Embryonic facial prominence (tissue), 1 donor: Measurements from ENCODE around the gene CHST8.
A peak's percentile ranks its signal among the peaks of the same experiment; 100 is the strongest.

ENCODE experiments used
- DNase-seq: peaks from one replicate; pipeline ENCODE4 v3.0.0-alpha.2; 2016; ENCODE audit errors: extremely low spot score

Gene CHST8

DNA sequence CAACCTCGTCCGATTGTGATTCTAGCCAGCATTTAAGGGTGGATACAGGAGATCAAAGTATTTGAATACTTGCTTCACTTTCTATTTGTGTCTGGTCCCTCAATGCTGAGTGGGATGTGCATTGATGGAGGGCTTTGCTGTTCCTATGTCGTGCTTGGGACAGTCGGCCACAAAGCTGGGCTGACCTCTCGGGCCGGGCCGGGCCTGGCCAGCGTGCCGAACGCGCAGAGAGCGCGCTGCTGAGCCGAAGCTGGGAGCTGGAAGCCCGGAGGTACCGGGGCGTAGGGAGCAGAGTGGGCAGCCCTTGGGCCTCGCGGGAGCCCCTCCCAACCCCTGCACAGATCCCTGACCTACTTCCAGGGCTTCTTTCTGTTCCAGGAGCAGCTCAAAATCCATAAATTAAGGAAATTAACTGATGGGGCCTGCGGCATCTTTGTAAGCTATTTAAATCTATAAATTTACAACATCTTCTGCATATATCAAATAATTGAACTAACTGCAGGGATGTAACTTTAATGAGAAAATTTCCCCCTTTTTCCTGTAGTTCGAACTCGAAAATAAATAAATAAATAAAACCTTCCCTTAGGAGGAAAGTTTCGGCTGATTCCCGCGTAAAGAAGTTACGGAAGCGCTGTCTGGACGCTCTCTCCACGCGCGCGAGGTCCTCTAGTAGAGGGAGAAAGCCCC, 173.1 kb downstream of the CHST8 start:
- peak; percentile 27 for DNase-seq

GRCh38 chr19:33795370-33796163, 173.8 kb downstream of the CHST8 start:
- peak; percentile 77 for DNase-seq

- DNase-seq, result peak; percentile 60
Observed at GRCh38 chr19:33796164-33796875, 174.6 kb downstream of the CHST8 start, which contains the start of gene KCTD15. Gene KCTD15 (plus strand): TSS chr19:33796870. CDS start chr19:33800455, 3,585 bp downstream.

DNA sequence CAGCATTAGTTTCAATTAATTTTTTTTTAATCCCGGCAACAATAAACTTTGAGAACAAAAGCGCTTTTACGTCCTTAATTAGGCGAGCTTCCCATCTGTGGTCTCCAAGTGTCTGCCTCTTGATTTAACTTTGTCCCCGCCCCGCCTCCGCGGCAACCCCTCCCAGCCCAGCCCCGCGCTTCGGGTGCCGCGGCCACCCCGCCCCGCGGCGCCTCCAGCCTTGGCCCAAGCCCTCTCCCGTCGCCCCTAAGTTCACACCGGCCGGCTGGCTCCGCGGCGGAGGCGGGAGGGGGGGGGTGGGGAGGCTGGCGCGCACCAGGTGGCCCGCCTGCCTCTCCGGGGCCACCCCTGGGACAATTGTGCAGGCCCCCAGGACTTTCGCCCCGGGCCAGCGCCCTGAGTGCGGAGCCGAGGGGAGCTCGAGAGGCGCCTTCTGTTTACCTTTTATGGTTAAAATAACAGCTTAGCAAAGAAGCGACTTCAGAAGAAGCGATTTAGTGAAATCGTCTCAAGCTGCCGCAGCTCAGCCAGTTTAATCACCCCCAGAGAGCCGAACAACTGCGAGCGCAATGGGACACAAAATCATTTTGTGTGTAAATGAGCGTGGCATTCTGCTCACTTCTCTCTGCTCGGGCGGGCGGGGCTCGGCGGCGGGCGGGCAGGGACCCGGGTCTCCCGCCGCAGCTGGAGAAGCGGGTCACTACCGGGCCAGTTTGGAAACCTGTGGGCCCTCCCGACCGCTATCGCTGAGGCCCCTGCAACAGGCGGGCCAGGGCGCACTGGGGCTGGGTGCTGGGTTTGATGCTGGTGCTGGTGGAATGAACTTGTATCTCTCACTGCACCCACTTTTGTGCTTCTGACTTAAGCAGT, 176.3 kb downstream of the CHST8 start:
- DNase-seq, result no peak

- DNase-seq, result no peak
Observed at GRCh38 chr19:33798681-33799111, 176.9 kb downstream of the CHST8 start.

- no peak for DNase-seq
Observed at GRCh38 chr19:33799476-33799875, 177.7 kb downstream of the CHST8 start.

DNA sequence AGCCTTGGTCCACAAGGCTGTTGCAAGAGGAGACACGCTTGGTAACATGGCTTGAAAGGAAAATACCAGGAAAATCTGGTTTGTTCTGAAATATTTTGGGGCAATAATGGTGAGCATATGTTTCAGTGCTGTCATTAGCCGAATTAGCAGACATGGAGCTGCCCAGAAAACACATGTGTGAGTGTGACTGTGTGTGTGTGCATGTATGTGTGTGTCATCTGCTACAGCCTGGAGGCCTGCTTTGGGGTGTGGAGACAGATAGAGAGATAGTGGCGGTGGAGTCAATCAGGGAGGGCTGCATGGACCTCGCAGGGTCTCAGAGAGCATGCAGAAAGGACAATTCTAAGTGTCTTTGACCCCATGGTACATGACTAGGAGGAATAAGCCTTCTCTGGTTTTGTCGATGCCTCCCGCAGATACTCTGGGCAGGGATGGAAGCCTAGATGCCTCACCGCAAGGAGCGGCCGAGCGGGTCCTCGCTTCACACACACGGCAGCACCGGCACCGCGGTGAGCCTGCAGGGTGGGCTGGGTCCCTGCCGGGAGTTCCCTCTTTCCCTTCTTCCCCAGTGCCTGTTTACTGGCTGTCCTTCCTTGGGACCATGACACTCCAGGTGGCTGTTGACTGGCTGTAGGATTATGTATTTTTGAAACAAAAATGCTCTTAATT, 178.4 kb downstream of the CHST8 start:
- DNase-seq, result no peak

DNA sequence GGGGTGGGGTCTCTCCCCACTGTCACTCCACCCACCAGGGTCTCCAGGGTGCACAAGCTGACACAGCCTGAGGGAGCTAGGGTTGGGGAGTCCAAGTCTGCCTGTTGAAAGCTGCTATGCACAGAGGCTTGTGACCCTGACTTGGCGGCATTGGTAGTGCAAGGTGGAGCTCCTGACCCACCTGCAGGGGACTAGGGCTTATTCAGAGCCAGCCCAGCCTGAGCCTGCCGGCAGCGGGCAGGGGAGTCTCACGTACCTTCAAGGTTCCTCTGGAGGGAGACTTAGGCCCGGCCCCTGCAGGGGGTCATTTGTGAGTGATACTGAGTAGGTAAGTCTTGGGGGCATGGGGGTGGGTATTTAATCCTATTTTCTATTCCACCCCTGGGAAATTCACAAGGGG, 179.7 kb downstream of the CHST8 start:
- no peak for DNase-seq

- no peak for DNase-seq
Observed at GRCh38 chr19:33802001-33802400, 180.2 kb downstream of the CHST8 start.

GRCh38 chr19:33802801-33803200, 181.0 kb downstream of the CHST8 start:
- no peak for DNase-seq

- no peak for DNase-seq
Observed at GRCh38 chr19:33803383-33803782, 181.6 kb downstream of the CHST8 start.

DNA sequence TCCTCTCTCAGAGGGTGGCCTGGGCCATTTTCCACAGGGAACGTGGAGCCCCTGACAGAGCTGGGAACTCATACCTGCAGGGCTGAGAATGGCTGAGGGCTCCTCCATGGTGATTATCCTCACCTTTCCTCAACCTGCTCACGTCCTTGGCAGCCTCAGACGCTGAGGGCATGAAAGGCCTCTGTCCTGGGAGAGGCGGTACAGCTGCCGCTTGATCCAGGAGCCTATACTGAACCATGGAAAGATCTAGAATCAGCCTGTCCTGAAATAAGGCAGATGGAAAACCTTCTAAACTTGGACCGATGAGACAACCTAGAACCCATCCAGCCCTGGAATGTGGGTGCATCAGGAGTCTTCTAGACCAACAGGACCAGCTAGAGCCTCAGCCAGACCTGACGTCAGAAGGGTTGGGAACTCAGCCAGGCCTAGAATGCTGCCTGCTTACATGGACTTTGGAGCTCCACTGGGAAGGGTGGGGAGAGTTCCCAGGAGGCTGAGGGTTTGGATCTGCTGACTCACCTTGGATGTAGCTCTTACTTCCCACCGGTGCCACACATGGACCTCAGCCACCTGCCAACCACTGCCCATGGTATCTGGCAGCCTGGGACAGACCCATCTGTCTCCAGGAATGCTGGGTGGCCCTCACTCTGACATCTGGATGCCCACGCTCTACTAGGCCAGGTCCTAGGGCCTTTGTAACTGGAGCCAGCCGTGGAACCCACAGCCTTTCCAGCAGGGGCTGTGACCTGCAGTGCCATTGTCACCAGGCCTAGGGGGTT, 182.5 kb downstream of the CHST8 start:
- DNase-seq, result no peak

DNA sequence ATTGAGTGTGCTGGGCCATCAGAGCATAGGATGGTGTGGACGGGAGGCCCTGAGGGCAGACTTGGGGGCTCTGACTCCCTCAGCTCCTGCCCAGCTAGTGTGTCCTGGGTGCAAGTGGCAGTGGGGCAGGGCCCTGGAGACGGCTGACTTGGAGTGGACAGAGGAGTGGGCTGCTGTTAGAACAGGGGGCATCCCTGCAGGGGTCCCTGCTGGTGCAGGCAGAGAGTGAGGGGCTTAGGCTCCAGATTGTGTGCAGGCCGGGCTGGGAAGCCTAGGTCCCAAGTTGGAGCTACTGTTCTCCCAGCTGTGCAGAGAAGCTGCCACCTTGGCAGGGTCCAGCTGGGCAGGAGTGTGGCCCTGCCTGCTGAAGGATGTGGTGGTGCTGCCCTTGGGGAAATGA, 183.6 kb downstream of the CHST8 start:
- no peak for DNase-seq

DNA sequence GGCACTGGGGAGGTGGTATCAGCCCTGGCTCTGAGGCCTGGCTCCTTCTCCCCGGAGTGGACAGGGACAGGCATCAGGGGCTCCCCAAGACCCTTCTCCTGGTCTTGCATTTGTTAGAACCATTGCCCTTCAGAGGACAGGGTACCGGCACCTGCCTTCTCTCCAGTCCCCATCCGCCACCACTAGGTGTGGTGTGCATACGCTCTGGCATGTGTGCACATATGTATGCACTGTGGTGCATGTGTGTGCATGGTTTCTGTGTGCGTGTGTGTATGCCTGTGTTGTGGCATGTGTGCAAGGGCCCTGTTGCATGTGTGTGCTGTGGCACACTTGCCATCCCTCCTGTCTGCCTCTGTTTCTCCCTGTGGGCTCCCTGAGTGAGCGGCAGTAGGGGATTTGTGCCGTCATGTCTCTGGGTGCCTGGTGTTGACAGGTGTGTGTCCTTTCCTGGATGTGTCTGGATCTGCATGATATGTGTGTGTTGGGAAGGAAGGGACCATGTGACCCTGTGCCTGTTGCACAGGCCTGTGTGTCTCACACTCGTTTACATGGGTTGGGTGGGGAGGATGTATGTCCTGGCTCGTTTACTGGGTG, 184.2 kb downstream of the CHST8 start:
- DNase-seq, result no peak

DNA sequence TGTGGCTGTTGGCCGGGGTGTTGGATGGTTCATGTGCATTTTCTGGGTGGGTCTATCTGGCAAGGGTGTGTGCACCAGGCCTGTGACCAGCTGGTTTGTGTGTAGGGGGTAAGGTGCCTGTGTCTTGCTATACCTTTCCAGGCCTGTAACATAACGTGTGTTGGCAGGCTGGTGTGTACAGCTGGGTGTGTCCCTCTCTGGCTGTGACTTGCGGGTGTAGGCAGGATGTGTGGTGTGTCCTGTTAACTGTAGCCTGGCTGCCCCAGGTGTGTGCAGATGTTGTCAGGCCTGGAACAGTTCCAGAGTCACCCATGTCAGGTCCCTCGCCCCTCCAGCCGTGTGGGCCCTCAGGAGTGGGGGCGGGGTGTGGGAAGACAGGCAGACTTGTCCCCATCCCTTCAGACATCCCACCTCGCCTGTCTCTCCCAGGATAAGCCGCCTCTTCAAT, 184.7 kb downstream of the CHST8 start:
- DNase-seq, result no peak

DNA sequence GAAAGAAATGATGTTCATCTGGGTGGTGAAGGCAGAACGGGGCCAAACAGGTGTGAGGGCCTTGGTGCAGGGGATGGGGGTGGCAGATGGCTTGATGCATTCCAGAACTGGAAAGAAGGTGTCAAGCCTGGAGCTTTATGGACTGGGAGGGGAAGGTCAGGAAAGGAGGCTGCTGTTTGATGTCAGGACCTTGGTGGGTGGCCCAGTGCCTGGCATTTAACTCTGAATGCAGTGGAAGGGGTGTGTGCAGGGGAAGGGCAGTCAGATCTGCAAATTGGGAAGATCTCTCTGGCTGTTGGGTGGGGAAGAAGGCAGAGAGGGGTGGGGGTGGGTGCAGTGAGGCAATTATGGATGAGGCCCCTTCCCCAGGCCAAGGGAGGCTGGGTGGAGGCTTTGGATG, 186.6 kb downstream of the CHST8 start:
- no peak for DNase-seq

DNA sequence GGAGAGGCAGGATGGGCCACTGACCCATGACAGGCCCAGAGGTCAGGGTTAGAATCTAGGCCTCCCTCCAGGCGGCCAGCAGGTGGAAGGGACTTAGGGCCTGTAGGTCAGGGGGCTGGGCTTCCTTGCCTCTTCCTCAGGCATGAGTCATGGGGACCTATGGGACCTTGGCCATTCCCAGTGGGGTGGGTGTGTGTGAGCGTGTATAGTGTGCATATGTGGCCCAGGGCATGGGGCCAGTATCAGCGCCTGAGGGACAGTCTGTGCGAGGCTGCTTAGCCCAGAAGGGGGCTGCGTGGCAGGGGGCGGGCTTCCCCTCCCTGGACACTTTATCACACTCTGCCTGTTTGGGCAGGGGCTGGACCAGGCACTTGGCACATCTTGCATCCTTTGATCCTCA, 188.2 kb downstream of the CHST8 start:
- no peak for DNase-seq

DNA sequence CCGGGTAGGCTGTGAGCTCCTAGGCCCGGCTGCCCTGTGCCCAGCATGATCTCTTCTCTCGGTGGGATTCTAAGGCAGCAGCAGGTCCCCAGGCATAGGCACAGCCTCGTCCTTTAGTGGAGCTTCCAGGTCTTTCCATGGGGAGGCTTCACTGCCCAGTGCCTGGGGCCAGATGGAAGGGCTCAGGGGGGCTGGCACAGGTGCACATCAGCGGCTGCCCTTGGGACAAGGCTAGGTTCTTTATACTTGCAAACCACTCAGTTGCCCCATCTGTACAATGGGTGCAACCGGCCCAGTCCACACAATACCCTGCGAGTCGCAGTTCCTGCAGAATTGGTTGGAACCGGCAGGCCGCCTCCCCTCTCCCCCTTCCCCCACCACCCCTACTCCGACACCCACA, 189.1 kb downstream of the CHST8 start:
- no peak for DNase-seq

GRCh38 chr19:33811246-33811645, 189.5 kb downstream of the CHST8 start:
- no peak for DNase-seq
